Mammary epithelial cell (primary cell): Measurements from ENCODE around the gene CHMP2B.

Experiments used
- EZH2 ChIP-seq: IDR thresholded peaks from 2 replicates; pipeline ENCODE4 v1.6.1; 2012; ENCODE audit warnings: low read length, inconsistent platforms, borderline replicate concordance
- TF ChIP-seq, protein P1 (sequence below), 2 donors: IDR thresholded peaks in 1 of 2; conservative IDR thresholded peaks in 1 of 2; 2 replicates each; pipeline ENCODE4 v1.5.1; 2011 to 2012; ENCODE audit warnings: inconsistent platforms in 2 of 2, low read length in 2 of 2, mild to moderate bottlenecking in 2 of 2, control low read depth in 1 of 2, low read depth in 1 of 2; ENCODE audit not compliant: insufficient read depth in 1 of 2; ENCODE audit errors: extremely low read depth in 1 of 2

DNA sequence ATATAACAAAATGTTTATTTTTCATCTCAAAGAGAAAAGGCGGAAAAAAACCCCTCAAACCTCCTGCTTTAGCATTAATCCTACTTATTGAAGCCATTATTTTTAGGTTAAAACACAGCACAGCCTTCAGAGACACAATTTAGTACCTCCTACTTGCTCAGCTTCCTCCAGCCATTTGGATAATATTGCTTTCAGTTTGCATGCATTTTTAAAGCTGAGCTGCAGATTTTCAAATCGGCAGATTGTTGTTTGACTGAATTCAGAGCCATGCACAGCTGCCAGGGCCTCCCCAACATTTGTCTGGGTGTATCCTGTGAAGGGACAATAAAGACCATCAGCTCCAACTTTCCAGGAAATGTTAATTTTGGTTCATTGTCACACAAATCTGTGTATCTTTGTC, 34.8 kb downstream of the CHMP2B start:
- TF ChIP-seq, protein P1, sequence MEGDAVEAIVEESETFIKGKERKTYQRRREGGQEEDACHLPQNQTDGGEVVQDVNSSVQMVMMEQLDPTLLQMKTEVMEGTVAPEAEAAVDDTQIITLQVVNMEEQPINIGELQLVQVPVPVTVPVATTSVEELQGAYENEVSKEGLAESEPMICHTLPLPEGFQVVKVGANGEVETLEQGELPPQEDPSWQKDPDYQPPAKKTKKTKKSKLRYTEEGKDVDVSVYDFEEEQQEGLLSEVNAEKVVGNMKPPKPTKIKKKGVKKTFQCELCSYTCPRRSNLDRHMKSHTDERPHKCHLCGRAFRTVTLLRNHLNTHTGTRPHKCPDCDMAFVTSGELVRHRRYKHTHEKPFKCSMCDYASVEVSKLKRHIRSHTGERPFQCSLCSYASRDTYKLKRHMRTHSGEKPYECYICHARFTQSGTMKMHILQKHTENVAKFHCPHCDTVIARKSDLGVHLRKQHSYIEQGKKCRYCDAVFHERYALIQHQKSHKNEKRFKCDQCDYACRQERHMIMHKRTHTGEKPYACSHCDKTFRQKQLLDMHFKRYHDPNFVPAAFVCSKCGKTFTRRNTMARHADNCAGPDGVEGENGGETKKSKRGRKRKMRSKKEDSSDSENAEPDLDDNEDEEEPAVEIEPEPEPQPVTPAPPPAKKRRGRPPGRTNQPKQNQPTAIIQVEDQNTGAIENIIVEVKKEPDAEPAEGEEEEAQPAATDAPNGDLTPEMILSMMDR (conservative IDR thresholded peaks at IDR 0.05 in 1 of 2, IDR thresholded peaks at IDR 0.05 in 1 of 2; ENCODE audit: extremely low read depth in 1 of 2, insufficient read depth in 1 of 2, low read depth in 1 of 2, low read length in 2 of 2): no peak
- TF ChIP-seq EZH2: no peak
